HG03575 (cell line): ENCODE data around the gene WNT9A.

ENCODE experiments used
- ATAC-seq: cut with Tn5 transposase; IDR thresholded peaks from one replicate; pipeline ENCODE4 v1.9.1; 2021; ENCODE audit not compliant: unreplicated experiment, insufficient number of reproducible peaks, low FRiP score; ENCODE audit errors: extremely low read depth

Gene WNT9A

GRCh38 chr1:227892489-227893299 is 55.0 kb downstream of the WNT9A start:
- ATAC-seq, result no peak

- no peak for ATAC-seq
Measured at GRCh38 chr1:227891955-227892488, 55.7 kb downstream of the WNT9A start.

GRCh38 chr1:227891223-227891954 is 56.3 kb downstream of the WNT9A start:
- no peak for ATAC-seq

- no peak for ATAC-seq
Measured at GRCh38 chr1:227890451-227891222, 57.1 kb downstream of the WNT9A start.

- no peak for ATAC-seq
Measured at GRCh38 chr1:227889863-227890405, 57.8 kb downstream of the WNT9A start.

GRCh38 chr1:227889047-227889862 is 58.5 kb downstream of the WNT9A start:
- ATAC-seq, result no peak

GRCh38 chr1:227888404-227889046 is 59.2 kb downstream of the WNT9A start:
- ATAC-seq, result no peak

GRCh38 chr1:227887697-227888403 is 59.9 kb downstream of the WNT9A start:
- no peak for ATAC-seq

GRCh38 chr1:227886993-227887696 is 60.6 kb downstream of the WNT9A start:
- ATAC-seq, result no peak

GRCh38 chr1:227886503-227886961 is 61.2 kb downstream of the WNT9A start:
- ATAC-seq, result no peak

- ATAC-seq, result no peak
Measured at GRCh38 chr1:227885648-227886502, 61.9 kb downstream of the WNT9A start.

GRCh38 chr1:227885135-227885647 is 62.5 kb downstream of the WNT9A start:
- no peak for ATAC-seq

- ATAC-seq, result no peak
Measured at GRCh38 chr1:227884370-227885134, 63.2 kb downstream of the WNT9A start.

GRCh38 chr1:227883641-227884301 is 64.0 kb downstream of the WNT9A start:
- ATAC-seq, result no peak
